Endodermal cell (in vitro differentiated cells): ENCODE data around the gene BRD3. TPM values are rescaled to one million over a fixed set of nuclear protein-coding genes. Genes with fewer than 3 reads are reported as not detected.

Experiments used
- DNase-seq: peaks from one replicate; pipeline ENCODE4 v3.0.0-alpha.2; 2017
- H3K27ac ChIP-seq: 2 replicates; pipeline ENCODE4 v1.5.1; 2013; ENCODE audit warnings: mild to moderate bottlenecking, low read depth, low read length, moderate library complexity
- H3K27me3 ChIP-seq: 2 replicates; pipeline ENCODE4 v1.6.1; 2013; ENCODE audit warnings: mild to moderate bottlenecking, low read length, moderate library complexity; ENCODE audit not compliant: insufficient read depth, control insufficient read depth, poor library complexity, severe bottlenecking
- H3K36me3 ChIP-seq: 2 replicates; pipeline ENCODE4 v1.7.0; 2013; ENCODE audit warnings: mild to moderate bottlenecking, low read length, moderate library complexity; ENCODE audit not compliant: control insufficient read depth, insufficient read depth
- H3K4me1 ChIP-seq: one replicate; pipeline ENCODE4 v1.7.0; 2013; ENCODE audit warnings: low read length; ENCODE audit not compliant: control insufficient read depth, insufficient read depth
- H3K4me3 ChIP-seq: 2 replicates; pipeline ENCODE4 v1.5.1; 2013; ENCODE audit warnings: mild to moderate bottlenecking, low read length, moderate library complexity
- H3K9ac ChIP-seq: 2 replicates; pipeline ENCODE4 v1.6.1; 2013; ENCODE audit warnings: mild to moderate bottlenecking, low read length, moderate library complexity; ENCODE audit not compliant: poor library complexity, severe bottlenecking; ENCODE audit errors: extremely low read depth
- H3K9me3 ChIP-seq: 2 replicates; pipeline ENCODE4 v1.6.1; 2013; ENCODE audit warnings: mild to moderate bottlenecking, low read length, moderate library complexity; ENCODE audit not compliant: control insufficient read depth
- H3K27ac Mint-ChIP-seq: 2 replicates; pipeline ENCODE4 v1.8.0; 2020; ENCODE audit warnings: mixed read lengths
- H3K27me3 Mint-ChIP-seq: 2 replicates; pipeline ENCODE4 v1.8.0; 2021; ENCODE audit warnings: mild to moderate bottlenecking, mixed read lengths; ENCODE audit not compliant: insufficient read depth
- H3K36me3 Mint-ChIP-seq: 2 replicates; pipeline ENCODE4 v1.8.0; 2020; ENCODE audit warnings: low read depth, mixed read lengths
- H3K4me1 Mint-ChIP-seq: 2 replicates; pipeline ENCODE4 v1.8.0; 2020; ENCODE audit warnings: mixed read lengths
- H3K4me3 Mint-ChIP-seq: 2 replicates; pipeline ENCODE4 v1.8.0; 2020; ENCODE audit warnings: mild to moderate bottlenecking, moderate library complexity, mixed read lengths
- H3K9me3 Mint-ChIP-seq: 2 replicates; pipeline ENCODE4 v1.8.0; 2020; ENCODE audit warnings: mild to moderate bottlenecking, mixed read lengths
- CTCF ChIP-seq: fragments of 200-600 bp; sonication (generic); conservative IDR thresholded peaks from 2 replicates; pipeline ENCODE4 v1.5.0; 2021; ENCODE audit warnings: antibody characterized with exemption, mild to moderate bottlenecking
- WGBS, 2 experiments: methylation state at CpG; one replicate each; pipeline versions ENCODE4 v1.1.5 to v1.1.7; 2013; ENCODE audit warnings: missing lambda C conversion rate in 2 of 2, mixed read lengths in 1 of 2; ENCODE audit not compliant: insufficient coverage in 1 of 2, insufficient read length in 1 of 2; 5-methylcytosine and 5-hydroxymethylcytosine counted together
- total RNA-seq, 2 donors: library from RNA; stranded (reverse); fragmentation: NEBNext Ultra II Directional in 1 of 2; extraction: Animal tissue kit (Norgen Biotek cat#: 25700) in 1 of 2; gene quantifications; 2 replicates in 1 of 2; 3 replicates in 1 of 2; pipeline ENCODE4 v1.2.1, GENCODE V29; 2021

BRD3 gene
- total RNA-seq, 2 donors from 2014 or later, result 92.3 to 103 TPM

- Mint-ChIP-seq H3K4me3 (no peak overlapping the region), H3K36me3 (peaks cover 79% of the 10 kb centered on the region), H3K27ac (no peak overlapping the region), H3K27me3 (no peaks in the 10 kb centered on the region), H3K9me3 (no peaks in the 10 kb centered on the region), H3K4me1 (no peaks in the 10 kb centered on the region)
- Histone ChIP-seq H3K9me3 (no peaks in the 10 kb centered on the region), H3K4me3 (no peak overlapping the region), H3K4me1 (no peaks in the 10 kb centered on the region), H3K27ac (no peak overlapping the region), H3K36me3 (peaks cover 81% of the 10 kb centered on the region), H3K27me3 (no peaks in the 10 kb centered on the region), H3K9ac (no peak overlapping the region)
- TF ChIP-seq CTCF, result no peak
- WGBS, 2 experiments, result 98% methylated on average over 2 of the region's 2 CpGs; no CpG with 5 or more reads in 1 of the 2 experiments
- no peak for DNase-seq
Observed at GRCh38 chr9:134037641-134038040, 30.2 kb downstream of the BRD3 start.

GRCh38 chr9:134036130-134036529 lies 31.7 kb downstream of the BRD3 start:
- no peaks in the 10 kb centered on the region for H3K4me1 Mint-ChIP-seq

GRCh38 chr9:134035041-134036039 lies 32.5 kb downstream of the BRD3 start:
- no peak for TF ChIP-seq CTCF
- Histone ChIP-seq H3K4me1 (no peaks in the 10 kb centered on the region), H3K27ac (no peak overlapping the region), H3K36me3 (peaks cover 71% of the 10 kb centered on the region), H3K9me3 (no peaks in the 10 kb centered on the region), H3K27me3 (no peaks in the 10 kb centered on the region), H3K9ac (no peak overlapping the region), H3K4me3 (no peak overlapping the region)
- H3K9me3 Mint-ChIP-seq, result no peaks in the 10 kb centered on the region
- no peak for DNase-seq
- no peaks in the 10 kb centered on the region for H3K27me3 Mint-ChIP-seq
- no peaks in the 10 kb centered on the region for H3K4me1 Mint-ChIP-seq
- 94 to 95% methylated on average over 24 to 28 of the region's 28 CpGs for WGBS, 2 experiments
- no peak overlapping the region for H3K4me3 Mint-ChIP-seq
- no peak overlapping the region for H3K27ac Mint-ChIP-seq
- peaks cover 77% of the 10 kb centered on the region for H3K36me3 Mint-ChIP-seq

More at GRCh38 chr9:134036130-134036529, 31.7 kb downstream of the BRD3 start:
- Mint-ChIP-seq H3K27ac (no peak overlapping the region), H3K36me3 (peaks cover 78% of the 10 kb centered on the region), H3K27me3 (no peaks in the 10 kb centered on the region), H3K4me3 (no peak overlapping the region), H3K9me3 (no peaks in the 10 kb centered on the region)
- Histone ChIP-seq H3K4me3 (no peak overlapping the region), H3K9ac (no peak overlapping the region), H3K27me3 (no peaks in the 10 kb centered on the region), H3K36me3 (peaks cover 77% of the 10 kb centered on the region), H3K9me3 (no peaks in the 10 kb centered on the region), H3K27ac (no peak overlapping the region), H3K4me1 (no peaks in the 10 kb centered on the region)
- WGBS, 2 experiments, result 95 to 98% methylated on average over 13 to 16 of the region's 16 CpGs
- no peak for TF ChIP-seq CTCF
- no peak for DNase-seq
